ENCODE measurements around the gene RBM20. TPM values are rescaled to one million over a fixed set of nuclear protein-coding genes. Genes with fewer than 3 reads are reported as not detected.
A peak's percentile ranks its signal among the peaks of the same experiment; 100 is the strongest.

RBM20 gene
- total and polyA plus RNA-seq, 10 of the 15 experiments (the other 5 are each of a cell fraction or from before 2014, with no cell fraction given): 0.04 to 0.26 (median 0.15) TPM

DNA sequence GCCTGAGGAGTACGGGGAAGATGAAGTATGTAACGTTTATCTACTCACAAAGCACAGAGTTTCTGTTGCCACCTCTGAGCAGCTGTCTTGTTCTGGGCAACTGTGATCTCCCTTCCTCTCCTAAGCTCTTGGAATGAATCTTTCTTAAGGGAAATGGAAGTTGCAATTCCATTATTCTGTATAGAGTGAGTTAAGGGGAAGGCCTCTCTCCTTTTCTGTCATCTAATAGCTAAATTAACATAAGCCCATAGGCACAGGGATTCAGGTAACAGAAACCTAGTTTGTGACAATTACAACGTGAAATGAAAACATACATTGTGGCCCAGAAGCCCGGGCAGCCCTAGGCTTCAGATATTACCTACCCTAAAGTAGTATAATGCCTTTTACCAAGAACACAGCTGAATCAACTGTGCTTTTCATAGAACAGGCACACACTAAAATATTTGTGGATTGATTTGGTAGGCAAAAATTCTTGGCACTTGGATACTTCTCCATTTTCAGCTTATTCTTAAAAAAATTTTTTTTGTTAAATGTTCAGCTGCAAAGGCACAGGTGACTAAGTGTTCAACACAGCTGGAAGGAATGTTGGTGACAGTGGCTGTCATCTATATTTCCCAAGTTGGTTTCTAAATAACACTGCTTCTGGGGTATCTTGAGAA, 223.8 kb downstream of the RBM20 start:
- ChIA-PET SMC1A (ENCODE audit: uncharacterized antibody, unreplicated experiment) (interaction anchor here (1.0 to 5.1 kb wide), 21 partner anchors 9 to 257 kb away, joined by 3 to 139 read pairs (median 7); no protein-coding TSS in a partner anchor), CTCF (interaction anchor here (0.7 to 5.2 kb wide), 13 partner anchors 8 to 257 kb away, joined by 3 to 53 read pairs (median 6); no protein-coding TSS in a partner anchor), RAD21 (ENCODE audit: unreplicated experiment) (interaction anchor here (1.2 to 5.3 kb wide), 12 partner anchors 9 to 119 kb away, joined by 3 to 138 read pairs (median 9); no protein-coding TSS in a partner anchor), POLR2A (interaction anchor here (1.2 to 5.2 kb wide), 10 partner anchors 9 to 65 kb away, joined by 3 to 78 read pairs (median 18); partner anchors contain the start of genes BBIP1 and SHOC2)
- no TSS peak for BruUV-seq (replicated peaks)
- peaks cover 38% of the 10 kb centered on the region for H3K79me2 ChIP-seq (ENCODE audit: control insufficient read depth, insufficient read depth, low read length)
- in situ Hi-C loops (cut with MboI): no loop called here
- FAIRE-seq (no peak), DNase-seq (ENCODE audit: low read depth, low spot score) (no peak), ATAC-seq (no peak)
- H3K27me3 ChIP-seq (replicated peaks in 1 of 2; ENCODE audit: control insufficient read depth in 2 of 2, insufficient read depth in 2 of 2, low read length in 1 of 2): no peaks in the 10 kb centered on the region
- intact Hi-C loops (cut with micrococcal nuclease; ENCODE audit: unreplicated experiment): loop anchor here (5.0 kb wide), 1 partner anchor 791 kb away; no protein-coding TSS in a partner anchor
- peak overlapping the region; percentile 61 for H2AFZ ChIP-seq (ENCODE audit: control insufficient read depth, low read depth, low read length)
- peak overlapping the region; percentile 85 for H3K4me2 ChIP-seq (ENCODE audit: control insufficient read depth, insufficient read depth)
- H3K4me1 ChIP-seq (ENCODE audit: control insufficient read depth, insufficient read depth, low read length): peaks cover 78% of the 10 kb centered on the region
- H3K36me3 ChIP-seq (ENCODE audit: control insufficient read depth in 2 of 2, insufficient read depth in 2 of 2, low read length in 1 of 2): no peaks in the 10 kb centered on the region
- peak overlapping the region; percentile 56 for H3K9ac ChIP-seq (ENCODE audit: control insufficient read depth, insufficient read depth, low read length)
- peak overlapping the region; percentile 31; the same call in 1 of the 2 replicates for H3K4me3 ChIP-seq
- no peaks in the 10 kb centered on the region for H4K20me1 ChIP-seq (ENCODE audit: control insufficient read depth, insufficient read depth)
- H3K9me3 ChIP-seq (replicated peaks; ENCODE audit: control insufficient read depth, insufficient read depth, low read length): no peaks in the 10 kb centered on the region
- 0% methylated on average over 4 of the region's 4 CpGs for WGBS (ENCODE audit: insufficient coverage, insufficient replicate concordance, low lambda C conversion rate, missing lambda C conversion rate)
- peak overlapping the region; percentile 99 for H3K27ac ChIP-seq (ENCODE audit: control insufficient read depth, insufficient read depth)
- no peak for TF ChIP-seq TARDBP (IDR thresholded peaks at IDR 0.05; ENCODE audit: borderline replicate concordance)
- no peak; the same call in none of the 2 replicates for TF ChIP-seq GATAD2B (conservative IDR thresholded peaks at IDR 0.05; ENCODE audit: low read depth)
- TF ChIP-seq ZBED1 (IDR thresholded peaks at IDR 0.05; ENCODE audit: borderline replicate concordance): 0 out of 2 replicates have a peak, but pooled peaks have one; percentile 32
- TF ChIP-seq, protein P1, sequence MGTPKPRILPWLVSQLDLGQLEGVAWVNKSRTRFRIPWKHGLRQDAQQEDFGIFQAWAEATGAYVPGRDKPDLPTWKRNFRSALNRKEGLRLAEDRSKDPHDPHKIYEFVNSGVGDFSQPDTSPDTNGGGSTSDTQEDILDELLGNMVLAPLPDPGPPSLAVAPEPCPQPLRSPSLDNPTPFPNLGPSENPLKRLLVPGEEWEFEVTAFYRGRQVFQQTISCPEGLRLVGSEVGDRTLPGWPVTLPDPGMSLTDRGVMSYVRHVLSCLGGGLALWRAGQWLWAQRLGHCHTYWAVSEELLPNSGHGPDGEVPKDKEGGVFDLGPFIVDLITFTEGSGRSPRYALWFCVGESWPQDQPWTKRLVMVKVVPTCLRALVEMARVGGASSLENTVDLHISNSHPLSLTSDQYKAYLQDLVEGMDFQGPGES (IDR thresholded peaks at IDR 0.05): no peak
- TF ChIP-seq, protein P2, sequence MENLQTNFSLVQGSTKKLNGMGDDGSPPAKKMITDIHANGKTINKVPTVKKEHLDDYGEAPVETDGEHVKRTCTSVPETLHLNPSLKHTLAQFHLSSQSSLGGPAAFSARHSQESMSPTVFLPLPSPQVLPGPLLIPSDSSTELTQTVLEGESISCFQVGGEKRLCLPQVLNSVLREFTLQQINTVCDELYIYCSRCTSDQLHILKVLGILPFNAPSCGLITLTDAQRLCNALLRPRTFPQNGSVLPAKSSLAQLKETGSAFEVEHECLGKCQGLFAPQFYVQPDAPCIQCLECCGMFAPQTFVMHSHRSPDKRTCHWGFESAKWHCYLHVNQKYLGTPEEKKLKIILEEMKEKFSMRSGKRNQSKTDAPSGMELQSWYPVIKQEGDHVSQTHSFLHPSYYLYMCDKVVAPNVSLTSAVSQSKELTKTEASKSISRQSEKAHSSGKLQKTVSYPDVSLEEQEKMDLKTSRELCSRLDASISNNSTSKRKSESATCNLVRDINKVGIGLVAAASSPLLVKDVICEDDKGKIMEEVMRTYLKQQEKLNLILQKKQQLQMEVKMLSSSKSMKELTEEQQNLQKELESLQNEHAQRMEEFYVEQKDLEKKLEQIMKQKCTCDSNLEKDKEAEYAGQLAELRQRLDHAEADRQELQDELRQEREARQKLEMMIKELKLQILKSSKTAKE (IDR thresholded peaks at IDR 0.05; ENCODE audit: low read depth, poor library complexity, severe bottlenecking): no peak
- TF ChIP-seq PAX5 (IDR thresholded peaks at IDR 0.05; ENCODE audit: borderline replicate concordance, low read depth, low read length): no peak
- TF ChIP-seq, protein P3, sequence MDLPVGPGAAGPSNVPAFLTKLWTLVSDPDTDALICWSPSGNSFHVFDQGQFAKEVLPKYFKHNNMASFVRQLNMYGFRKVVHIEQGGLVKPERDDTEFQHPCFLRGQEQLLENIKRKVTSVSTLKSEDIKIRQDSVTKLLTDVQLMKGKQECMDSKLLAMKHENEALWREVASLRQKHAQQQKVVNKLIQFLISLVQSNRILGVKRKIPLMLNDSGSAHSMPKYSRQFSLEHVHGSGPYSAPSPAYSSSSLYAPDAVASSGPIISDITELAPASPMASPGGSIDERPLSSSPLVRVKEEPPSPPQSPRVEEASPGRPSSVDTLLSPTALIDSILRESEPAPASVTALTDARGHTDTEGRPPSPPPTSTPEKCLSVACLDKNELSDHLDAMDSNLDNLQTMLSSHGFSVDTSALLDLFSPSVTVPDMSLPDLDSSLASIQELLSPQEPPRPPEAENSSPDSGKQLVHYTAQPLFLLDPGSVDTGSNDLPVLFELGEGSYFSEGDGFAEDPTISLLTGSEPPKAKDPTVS (IDR thresholded peaks at IDR 0.05; ENCODE audit: low read depth, low read length): no peak
- TF ChIP-seq NFXL1 (IDR thresholded peaks at IDR 0.05; ENCODE audit: borderline replicate concordance): no peak
- peak; percentile 61; the same call in 1 of the 2 replicates for TF ChIP-seq EED (IDR thresholded peaks at IDR 0.05; ENCODE audit: low read depth)
- no peak for TF ChIP-seq POLR2AphosphoS5 (IDR thresholded peaks at IDR 0.05; ENCODE audit: low read length)
- peak; percentile 76 for TF ChIP-seq IKZF1 (conservative IDR thresholded peaks at IDR 0.05)
- TF ChIP-seq, protein P4, sequence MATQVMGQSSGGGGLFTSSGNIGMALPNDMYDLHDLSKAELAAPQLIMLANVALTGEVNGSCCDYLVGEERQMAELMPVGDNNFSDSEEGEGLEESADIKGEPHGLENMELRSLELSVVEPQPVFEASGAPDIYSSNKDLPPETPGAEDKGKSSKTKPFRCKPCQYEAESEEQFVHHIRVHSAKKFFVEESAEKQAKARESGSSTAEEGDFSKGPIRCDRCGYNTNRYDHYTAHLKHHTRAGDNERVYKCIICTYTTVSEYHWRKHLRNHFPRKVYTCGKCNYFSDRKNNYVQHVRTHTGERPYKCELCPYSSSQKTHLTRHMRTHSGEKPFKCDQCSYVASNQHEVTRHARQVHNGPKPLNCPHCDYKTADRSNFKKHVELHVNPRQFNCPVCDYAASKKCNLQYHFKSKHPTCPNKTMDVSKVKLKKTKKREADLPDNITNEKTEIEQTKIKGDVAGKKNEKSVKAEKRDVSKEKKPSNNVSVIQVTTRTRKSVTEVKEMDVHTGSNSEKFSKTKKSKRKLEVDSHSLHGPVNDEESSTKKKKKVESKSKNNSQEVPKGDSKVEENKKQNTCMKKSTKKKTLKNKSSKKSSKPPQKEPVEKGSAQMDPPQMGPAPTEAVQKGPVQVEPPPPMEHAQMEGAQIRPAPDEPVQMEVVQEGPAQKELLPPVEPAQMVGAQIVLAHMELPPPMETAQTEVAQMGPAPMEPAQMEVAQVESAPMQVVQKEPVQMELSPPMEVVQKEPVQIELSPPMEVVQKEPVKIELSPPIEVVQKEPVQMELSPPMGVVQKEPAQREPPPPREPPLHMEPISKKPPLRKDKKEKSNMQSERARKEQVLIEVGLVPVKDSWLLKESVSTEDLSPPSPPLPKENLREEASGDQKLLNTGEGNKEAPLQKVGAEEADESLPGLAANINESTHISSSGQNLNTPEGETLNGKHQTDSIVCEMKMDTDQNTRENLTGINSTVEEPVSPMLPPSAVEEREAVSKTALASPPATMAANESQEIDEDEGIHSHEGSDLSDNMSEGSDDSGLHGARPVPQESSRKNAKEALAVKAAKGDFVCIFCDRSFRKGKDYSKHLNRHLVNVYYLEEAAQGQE (IDR thresholded peaks at IDR 0.05; ENCODE audit: low read depth, low read length): no peak
- no peak for TF ChIP-seq CHD1 (IDR thresholded peaks at IDR 0.05; ENCODE audit: low read depth, low read length)
- TF ChIP-seq IKZF2 (IDR thresholded peaks at IDR 0.05): peak; percentile 63 to 71; a peak in 3 of 4 replicates
- TF ChIP-seq ASH2L (IDR thresholded peaks at IDR 0.05; ENCODE audit: borderline replicate concordance, low read depth): 0 out of 2 replicates have a peak, but pooled peaks have one; percentile 10

Measured in GM12878 (cell line).